ENCODE measurements around the gene NOS1AP. TPM values are rescaled to one million over a fixed set of nuclear protein-coding genes. Genes with fewer than 3 reads are reported as not detected.

Gene NOS1AP
- polyA plus RNA-seq, 1 of the 3 experiments (the other 2 are of a cell fraction): 0.03 TPM

GRCh38 chr1:162375463-162375862, 306.0 kb downstream of the NOS1AP start:
- ChIA-PET POLR2A (no interaction called here), CTCF (interaction anchor here (0.7 to 1.5 kb wide), 3 partner anchors 19 to 520 kb away, joined by 3 to 4 read pairs (median 3); no protein-coding TSS in a partner anchor)
- 54% methylated on average over 7 of the region's 8 CpGs for WGBS (ENCODE audit: low lambda C conversion rate)
- Histone ChIP-seq H3K9ac (no peak overlapping the region), H3K4me2 (no peak overlapping the region), H3K9me2 (no peaks in the 10 kb centered on the region), H3F3A (replicated peaks; ENCODE audit: insufficient read depth) (no peaks in the 10 kb centered on the region), H3K4me3 (ENCODE audit: low read depth in 2 of 2, low read length in 1 of 2) (no peak overlapping the region), H4K20me1 (ENCODE audit: insufficient read depth) (no peaks in the 10 kb centered on the region), H3K27ac (ENCODE audit: low read depth in 2 of 2, low read length in 1 of 2) (no peak overlapping the region), H3K79me2 (ENCODE audit: insufficient read depth) (no peaks in the 10 kb centered on the region), H3K4me1 (ENCODE audit: control insufficient read depth in 1 of 2, insufficient read depth in 2 of 2, low read depth in 1 of 2, low read length in 1 of 2) (peaks cover 0 to 25% of the 10 kb centered on the region in 2 experiments; a peak in 1 of 4 replicates), H3K36me3 (replicated peaks in 1 of 2; ENCODE audit: control insufficient read depth in 1 of 2, insufficient read depth in 2 of 2, low read length in 1 of 2) (no peaks in the 10 kb centered on the region), H3K27me3 (ENCODE audit: insufficient read depth) (peaks cover 1% of the 10 kb centered on the region; the same call in 1 of the 2 replicates), H2AFZ (ENCODE audit: low read depth) (no peak overlapping the region), H3K9me3 (no peaks in the 10 kb centered on the region)
- no peak for TF ChIP-seq RFX5 (IDR thresholded peaks at IDR 0.05; ENCODE audit: low read length)
- TF ChIP-seq MAX (IDR thresholded peaks at IDR 0.05; ENCODE audit: low read depth): no peak
- no peak for TF ChIP-seq SIN3A (IDR thresholded peaks at IDR 0.05; ENCODE audit: borderline replicate concordance, low read depth, low read length)
- no peak for TF ChIP-seq CHD2 (IDR thresholded peaks at IDR 0.05; ENCODE audit: low read length, partially characterized antibody)
- no peak for TF ChIP-seq JUND (IDR thresholded peaks at IDR 0.05)
- no peak for TF ChIP-seq FOXM1 (IDR thresholded peaks at IDR 0.05; ENCODE audit: low read depth)
- TF ChIP-seq GATA2 (CRISPR knock-in tag; IDR thresholded peaks at IDR 0.05): no peak
- TF ChIP-seq PBX3 (IDR thresholded peaks at IDR 0.05): no peak
- TF ChIP-seq SMC3 (IDR thresholded peaks at IDR 0.05; ENCODE audit: low read depth, low read length): no peak
- TF ChIP-seq ELF1 (IDR thresholded peaks at IDR 0.05): no peak
- TF ChIP-seq FOSL2 (IDR thresholded peaks at IDR 0.05; ENCODE audit: borderline replicate concordance, low read depth): no peak
- TF ChIP-seq TAF1 (IDR thresholded peaks at IDR 0.05; ENCODE audit: borderline replicate concordance, low read depth, low read length): no peak
- no peak for TF ChIP-seq TCF12 (IDR thresholded peaks at IDR 0.05)
- TF ChIP-seq RAD21 (IDR thresholded peaks at IDR 0.05; ENCODE audit: low read length): no peak
- no peak for TF ChIP-seq REST (IDR thresholded peaks at IDR 0.05; ENCODE audit: low read depth, low read length)
- no peak for TF ChIP-seq USF2 (IDR thresholded peaks at IDR 0.05; ENCODE audit: borderline replicate concordance, low read depth, low read length)
- no peak for TF ChIP-seq YY1 (IDR thresholded peaks at IDR 0.05; ENCODE audit: low read depth)
- DNase-seq: no peak

Measured in SK-N-SH (cell line).